Neural cell (in vitro differentiated cells): ENCODE results near the gene COX15.

ENCODE experiments used
- EZH2 ChIP-seq: fragments of 200-600, 300-800 bp; shearing (Covaris generic), sonication (generic); IDR thresholded peaks from 2 replicates; pipeline ENCODE4 v1.6.1; 2014; ENCODE audit warnings: antibody characterized with exemption, low read length, borderline replicate concordance, mild to moderate bottlenecking; ENCODE audit not compliant: insufficient read depth, poor library complexity, severe bottlenecking
- TF ChIP-seq, protein P1 (sequence below): fragments of 450-650 bp; IDR thresholded peaks from 2 replicates; pipeline ENCODE4 v1.5.1; 2014; ENCODE audit warnings: antibody characterized with exemption, mild to moderate bottlenecking, moderate library complexity; ENCODE audit not compliant: poor library complexity, severe bottlenecking

DNA sequence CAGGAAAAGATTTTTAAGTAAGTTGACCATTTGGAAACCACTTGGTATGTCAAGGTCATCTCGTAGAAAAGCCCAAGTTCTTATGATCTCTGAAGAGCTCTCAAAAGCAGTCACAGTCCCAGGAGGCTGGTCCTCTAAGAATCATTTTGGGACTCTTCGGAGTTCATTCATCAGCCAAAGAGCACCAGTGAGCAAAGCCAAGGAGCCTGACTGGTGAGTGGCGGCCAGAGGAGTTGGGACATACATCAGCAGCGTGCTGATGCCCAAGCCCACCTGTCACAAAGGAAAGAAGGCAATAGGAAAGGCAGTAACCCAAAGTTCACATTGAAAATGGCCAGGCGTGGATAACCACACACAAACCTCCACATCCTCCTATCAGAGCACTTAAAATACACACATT, 17.5 kb downstream of the COX15 start:
- TF ChIP-seq, protein P1, sequence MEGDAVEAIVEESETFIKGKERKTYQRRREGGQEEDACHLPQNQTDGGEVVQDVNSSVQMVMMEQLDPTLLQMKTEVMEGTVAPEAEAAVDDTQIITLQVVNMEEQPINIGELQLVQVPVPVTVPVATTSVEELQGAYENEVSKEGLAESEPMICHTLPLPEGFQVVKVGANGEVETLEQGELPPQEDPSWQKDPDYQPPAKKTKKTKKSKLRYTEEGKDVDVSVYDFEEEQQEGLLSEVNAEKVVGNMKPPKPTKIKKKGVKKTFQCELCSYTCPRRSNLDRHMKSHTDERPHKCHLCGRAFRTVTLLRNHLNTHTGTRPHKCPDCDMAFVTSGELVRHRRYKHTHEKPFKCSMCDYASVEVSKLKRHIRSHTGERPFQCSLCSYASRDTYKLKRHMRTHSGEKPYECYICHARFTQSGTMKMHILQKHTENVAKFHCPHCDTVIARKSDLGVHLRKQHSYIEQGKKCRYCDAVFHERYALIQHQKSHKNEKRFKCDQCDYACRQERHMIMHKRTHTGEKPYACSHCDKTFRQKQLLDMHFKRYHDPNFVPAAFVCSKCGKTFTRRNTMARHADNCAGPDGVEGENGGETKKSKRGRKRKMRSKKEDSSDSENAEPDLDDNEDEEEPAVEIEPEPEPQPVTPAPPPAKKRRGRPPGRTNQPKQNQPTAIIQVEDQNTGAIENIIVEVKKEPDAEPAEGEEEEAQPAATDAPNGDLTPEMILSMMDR, result no peak
- no peak for TF ChIP-seq EZH2
